OCI-LY3 (cell line): Measurements from ENCODE around the gene SGO2.
A peak's percentile ranks its signal among the peaks of the same experiment; 100 is the strongest.

Source experiments
- H2AFZ ChIP-seq: fragments of 200-600, 300-600 bp; shearing (Covaris generic); 2 replicates; pipeline ENCODE4 v1.6.0; 2014; ENCODE audit warnings: antibody characterized with exemption, low read depth, low read length
- H3K27ac ChIP-seq: fragments of 200-600, 300-600 bp; sonication (generic); 2 replicates; pipeline ENCODE4 v1.5.1; 2014; ENCODE audit warnings: mild to moderate bottlenecking, low read length, moderate library complexity, mixed read lengths
- H3K27me3 ChIP-seq: fragments of 200-600, 300-600 bp; sonication (generic); 2 replicates; pipeline ENCODE4 v1.6.1; 2014; ENCODE audit warnings: low read depth, low read length, mixed read lengths
- H3K36me3 ChIP-seq: fragments of 200-600, 300-600 bp; sonication (generic); replicated peaks from 2 replicates; pipeline ENCODE3; 2014; ENCODE audit warnings: low read depth, low read length, mixed read lengths
- H3K4me1 ChIP-seq: fragments of 300-600, 200-600 bp; sonication (generic); 2 replicates; pipeline ENCODE4 v1.6.1; 2014; ENCODE audit warnings: low read length, mixed read lengths
- H3K4me2 ChIP-seq: fragments of 200-600, 300-600 bp; sonication (generic); 2 replicates; pipeline ENCODE4 v1.6.1; 2014; ENCODE audit warnings: low read length, mixed read lengths
- H3K4me3 ChIP-seq: fragments of 300-600, 200-600 bp; sonication (generic); 2 replicates; pipeline ENCODE4 v1.5.1; 2014; ENCODE audit warnings: antibody characterized with exemption, mild to moderate bottlenecking, low read length, moderate library complexity
- H3K79me2 ChIP-seq: fragments of 300-600, 200-600 bp; shearing (Covaris generic); 2 replicates; pipeline ENCODE4 v1.6.1; 2014; ENCODE audit warnings: mild to moderate bottlenecking, low read length, mixed read lengths
- H3K9ac ChIP-seq: fragments of 300-600, 200-600 bp; shearing (Covaris generic); 2 replicates; pipeline ENCODE4 v1.6.0; 2014; ENCODE audit warnings: mild to moderate bottlenecking, low read length, moderate library complexity
- H3K9me3 ChIP-seq: fragments of 200-600, 300-600 bp; shearing (Covaris generic); 2 replicates; pipeline ENCODE4 v1.6.1; 2014; ENCODE audit warnings: low read length, mixed read lengths; ENCODE audit not compliant: insufficient read depth
- H4K20me1 ChIP-seq: fragments of 200-600, 300-600 bp; sonication (generic); 2 replicates; pipeline ENCODE4 v1.6.1; 2016; ENCODE audit warnings: low read length, mixed read lengths; ENCODE audit not compliant: insufficient read depth
- EZH2phosphoT487 ChIP-seq: fragments of 200-600 bp; shearing (Covaris generic); IDR thresholded peaks from 2 replicates; pipeline ENCODE4 v1.6.1; 2018; ENCODE audit warnings: antibody characterized with exemption, mixed run types, low read depth
- TF ChIP-seq, protein P1 (sequence below): fragments of 200-600, 300-600 bp; sonication (generic); IDR thresholded peaks from 2 replicates; pipeline ENCODE4 v1.5.1; 2014; ENCODE audit warnings: antibody characterized with exemption, low read length, low read depth

The SGO2 gene

DNA sequence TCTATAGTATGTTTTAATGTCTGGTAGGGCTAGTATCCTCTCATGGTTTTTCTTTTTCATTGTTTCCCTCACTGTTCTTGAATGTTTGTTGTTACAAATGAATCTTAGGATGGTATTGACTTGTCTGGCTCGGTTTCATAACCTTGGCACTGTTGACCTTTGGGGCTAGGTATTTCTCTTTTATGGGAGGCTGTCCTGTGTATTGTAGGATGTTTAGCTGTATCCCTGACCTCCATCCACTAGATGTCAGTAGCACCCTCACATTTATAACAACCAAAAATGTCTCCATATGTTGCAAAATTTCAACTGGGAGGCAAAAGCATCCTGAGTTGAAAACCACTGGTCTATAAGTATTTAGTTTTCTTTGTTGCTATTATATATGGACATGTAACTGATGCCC lies 52.8 kb downstream of the SGO2 start:
- Histone ChIP-seq H2AFZ (peak overlapping the region; percentile 77), H3K27ac (no peak overlapping the region), H3K27me3 (no peaks in the 10 kb centered on the region), H3K9me3 (no peaks in the 10 kb centered on the region), H3K4me3 (no peak overlapping the region), H3K9ac (no peak overlapping the region), H3K4me1 (no peaks in the 10 kb centered on the region), H3K79me2 (no peaks in the 10 kb centered on the region), H3K36me3 (peaks cover 11% of the 10 kb centered on the region), H3K4me2 (0 out of 2 replicates have a peak overlapping the region, but pooled peaks have one; percentile 6), H4K20me1 (no peaks in the 10 kb centered on the region)
- TF ChIP-seq, protein P1, sequence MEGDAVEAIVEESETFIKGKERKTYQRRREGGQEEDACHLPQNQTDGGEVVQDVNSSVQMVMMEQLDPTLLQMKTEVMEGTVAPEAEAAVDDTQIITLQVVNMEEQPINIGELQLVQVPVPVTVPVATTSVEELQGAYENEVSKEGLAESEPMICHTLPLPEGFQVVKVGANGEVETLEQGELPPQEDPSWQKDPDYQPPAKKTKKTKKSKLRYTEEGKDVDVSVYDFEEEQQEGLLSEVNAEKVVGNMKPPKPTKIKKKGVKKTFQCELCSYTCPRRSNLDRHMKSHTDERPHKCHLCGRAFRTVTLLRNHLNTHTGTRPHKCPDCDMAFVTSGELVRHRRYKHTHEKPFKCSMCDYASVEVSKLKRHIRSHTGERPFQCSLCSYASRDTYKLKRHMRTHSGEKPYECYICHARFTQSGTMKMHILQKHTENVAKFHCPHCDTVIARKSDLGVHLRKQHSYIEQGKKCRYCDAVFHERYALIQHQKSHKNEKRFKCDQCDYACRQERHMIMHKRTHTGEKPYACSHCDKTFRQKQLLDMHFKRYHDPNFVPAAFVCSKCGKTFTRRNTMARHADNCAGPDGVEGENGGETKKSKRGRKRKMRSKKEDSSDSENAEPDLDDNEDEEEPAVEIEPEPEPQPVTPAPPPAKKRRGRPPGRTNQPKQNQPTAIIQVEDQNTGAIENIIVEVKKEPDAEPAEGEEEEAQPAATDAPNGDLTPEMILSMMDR = peak; percentile 65
- TF ChIP-seq EZH2phosphoT487 = no peak

DNA sequence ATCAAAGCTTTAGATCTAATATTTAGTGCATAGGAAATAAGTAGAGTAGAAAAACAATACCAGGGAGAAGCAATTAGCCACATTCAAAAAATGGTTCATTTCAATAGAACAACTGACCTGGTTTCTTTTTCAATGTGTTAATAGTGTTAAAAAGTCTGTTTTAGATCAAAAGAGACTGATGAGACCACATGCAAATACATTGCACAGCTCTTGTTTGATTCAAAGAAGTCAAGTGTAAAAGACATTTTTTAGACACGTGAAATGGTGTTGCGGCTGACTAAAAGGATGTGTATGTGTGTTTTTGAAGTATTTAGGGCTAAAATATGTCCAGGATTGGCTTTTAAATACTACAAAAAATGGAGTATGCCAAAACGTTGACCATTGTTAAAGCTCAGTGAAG lies 58.6 kb downstream of the SGO2 start:
- no peak overlapping the region for H2AFZ ChIP-seq
- H3K4me3 ChIP-seq = no peak overlapping the region
- H3K36me3 ChIP-seq = no peaks in the 10 kb centered on the region
- H3K27me3 ChIP-seq = no peaks in the 10 kb centered on the region
- no peaks in the 10 kb centered on the region for H3K79me2 ChIP-seq
- no peaks in the 10 kb centered on the region for H4K20me1 ChIP-seq
- H3K4me1 ChIP-seq = no peaks in the 10 kb centered on the region
- no peaks in the 10 kb centered on the region for H3K9me3 ChIP-seq
- no peak overlapping the region for H3K4me2 ChIP-seq
- H3K9ac ChIP-seq = no peak overlapping the region
- TF ChIP-seq EZH2phosphoT487 = no peak
- TF ChIP-seq, protein P1 = no peak
- no peak overlapping the region for H3K27ac ChIP-seq

DNA sequence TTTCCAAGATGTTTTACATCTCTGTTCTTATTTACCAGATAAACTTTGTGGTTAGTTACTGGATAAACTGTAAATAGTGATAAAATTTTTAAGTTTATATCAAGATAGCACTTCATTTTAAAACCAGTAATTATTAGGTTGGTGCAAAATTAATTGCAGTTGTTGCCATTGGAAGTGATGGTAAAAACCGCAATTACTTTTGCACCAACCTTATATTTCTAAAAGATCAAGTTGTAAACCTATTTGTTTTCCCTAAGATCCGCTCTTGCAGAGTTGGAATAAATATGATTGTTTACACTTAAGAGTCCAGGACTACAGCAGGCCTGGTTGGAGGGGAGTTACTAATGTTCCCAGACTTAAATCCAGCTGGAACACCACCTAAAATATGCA lies 59.3 kb downstream of the SGO2 start:
- no peak overlapping the region for H3K9ac ChIP-seq
- H3K27ac ChIP-seq = no peak overlapping the region
- H4K20me1 ChIP-seq = no peaks in the 10 kb centered on the region
- H3K4me2 ChIP-seq = 0 out of 2 replicates have a peak overlapping the region, but pooled peaks have one; percentile 18
- no peaks in the 10 kb centered on the region for H3K36me3 ChIP-seq
- H3K4me3 ChIP-seq = peak overlapping the region; percentile 14; the same call in 1 of the 2 replicates
- TF ChIP-seq, protein P1 = no peak
- TF ChIP-seq EZH2phosphoT487 = no peak
- H3K4me1 ChIP-seq = no peaks in the 10 kb centered on the region
- H3K79me2 ChIP-seq = no peaks in the 10 kb centered on the region
- H2AFZ ChIP-seq = no peak overlapping the region
- no peaks in the 10 kb centered on the region for H3K27me3 ChIP-seq
- H3K9me3 ChIP-seq = no peaks in the 10 kb centered on the region

DNA sequence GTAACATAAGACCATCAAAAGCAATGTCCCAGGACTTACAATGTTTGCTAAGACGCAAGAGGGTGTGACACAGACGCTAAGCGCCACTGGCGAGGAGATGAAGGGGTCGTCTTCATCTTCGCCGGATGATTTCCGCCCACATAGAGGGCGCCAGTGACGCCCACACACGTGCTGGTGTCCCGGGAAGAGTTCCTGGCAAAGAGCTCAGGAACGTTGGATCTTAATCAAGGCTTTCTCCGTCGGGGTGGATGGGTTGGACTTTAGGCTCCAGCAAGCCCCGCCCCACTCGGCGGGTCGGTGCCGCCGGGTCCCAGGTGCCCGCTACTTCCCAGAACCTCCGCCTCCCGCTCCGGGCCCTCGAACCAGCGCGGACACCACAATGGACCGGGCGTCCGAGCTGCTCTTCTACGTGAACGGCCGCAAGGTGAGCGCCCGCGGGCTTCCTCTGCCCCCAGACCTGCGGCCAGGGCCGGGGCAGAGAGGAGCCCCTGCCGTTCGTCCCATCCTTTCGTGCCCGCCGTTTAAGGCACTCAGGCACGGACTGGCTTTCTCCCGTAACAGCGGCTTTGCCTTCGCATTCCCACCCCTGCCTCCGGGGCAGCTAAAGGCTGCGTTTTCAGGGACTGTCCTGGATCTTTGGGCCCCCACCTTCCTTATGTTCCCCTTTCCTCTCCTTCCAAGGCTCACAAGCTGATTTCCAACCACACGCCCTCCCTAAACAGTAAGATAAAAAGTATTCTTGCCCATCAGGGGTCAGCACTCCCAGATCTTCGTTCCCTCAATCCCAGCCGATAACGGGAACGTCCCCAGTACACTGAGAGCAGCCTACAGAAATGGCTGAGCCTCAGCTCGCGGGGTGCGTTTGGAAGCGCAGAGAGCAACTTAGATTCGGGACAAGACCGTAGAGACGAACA lies 60.0 kb downstream of the SGO2 start, which contains the start of gene AOX1:
TSS of gene AOX1 (plus strand) at position 285 of the 914 bp plus-strand sequence. CDS start at position 380, 95 bp downstream.
- Histone ChIP-seq H3K36me3 (no peaks in the 10 kb centered on the region), H3K27me3 (no peaks in the 10 kb centered on the region), H4K20me1 (no peaks in the 10 kb centered on the region), H3K4me2 (0 out of 2 replicates have a peak within 1 kb of the TSS, but pooled peaks have one; percentile 18), H2AFZ (no peak within 1 kb of the TSS), H3K4me1 (no peaks in the 10 kb centered on the region), H3K27ac (no peak within 1 kb of the TSS), H3K9me3 (no peaks in the 10 kb centered on the region), H3K79me2 (no peaks in the 10 kb centered on the region), H3K4me3 (peak within 1 kb of the TSS; percentile 14; the same call in 1 of the 2 replicates), H3K9ac (no peak within 1 kb of the TSS)
- TF ChIP-seq, protein P1 = no peak
- TF ChIP-seq EZH2phosphoT487 = no peak
